ENCODE data around the gene GSK3B.

Gene GSK3B

DNA sequence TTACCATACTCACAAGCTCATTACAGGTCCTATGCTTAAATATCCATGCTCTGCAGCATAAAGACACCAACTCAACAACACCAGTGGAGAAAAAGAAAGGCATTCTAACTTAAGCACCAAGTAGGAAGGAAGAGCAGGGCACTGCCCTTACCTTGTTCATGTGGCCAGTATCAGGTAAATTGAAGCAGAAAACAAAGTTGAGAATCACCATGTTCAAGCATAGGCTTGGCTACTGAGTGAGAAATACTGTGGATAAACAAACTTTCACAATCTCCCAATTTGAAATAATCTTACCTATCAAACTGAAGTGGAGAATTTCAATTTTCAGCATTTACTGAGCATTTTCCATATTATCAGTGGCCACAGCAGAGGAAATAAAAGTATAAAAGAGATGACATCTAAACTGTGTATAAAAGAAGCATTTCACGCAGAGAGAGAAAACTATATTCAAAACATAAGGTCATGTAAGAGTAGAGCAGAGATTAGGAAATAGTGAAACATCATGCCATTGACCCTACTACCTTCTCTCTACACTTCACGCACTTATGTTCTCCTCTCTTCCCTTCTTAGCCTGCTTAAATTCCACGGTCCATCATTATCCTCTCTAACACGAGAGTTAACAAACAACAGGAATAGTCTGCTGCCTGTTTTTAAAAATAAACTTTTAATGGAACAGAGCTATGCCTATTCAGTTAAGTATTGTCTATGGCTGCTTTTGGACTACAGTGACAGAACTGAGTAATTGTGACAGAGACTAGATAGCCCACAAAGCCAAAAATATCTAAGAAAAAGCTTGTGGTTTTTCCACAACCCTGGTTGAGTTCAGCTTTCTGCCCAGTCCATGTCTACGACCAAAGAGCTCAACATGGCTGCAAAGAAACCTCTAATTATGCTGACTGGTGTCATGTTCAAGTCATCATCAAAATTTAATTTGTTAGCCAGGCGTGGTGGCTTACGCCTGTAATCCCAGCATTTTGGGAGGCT, 169.8 kb downstream of the GSK3B start:
- DNase-seq, result no peak

DNA sequence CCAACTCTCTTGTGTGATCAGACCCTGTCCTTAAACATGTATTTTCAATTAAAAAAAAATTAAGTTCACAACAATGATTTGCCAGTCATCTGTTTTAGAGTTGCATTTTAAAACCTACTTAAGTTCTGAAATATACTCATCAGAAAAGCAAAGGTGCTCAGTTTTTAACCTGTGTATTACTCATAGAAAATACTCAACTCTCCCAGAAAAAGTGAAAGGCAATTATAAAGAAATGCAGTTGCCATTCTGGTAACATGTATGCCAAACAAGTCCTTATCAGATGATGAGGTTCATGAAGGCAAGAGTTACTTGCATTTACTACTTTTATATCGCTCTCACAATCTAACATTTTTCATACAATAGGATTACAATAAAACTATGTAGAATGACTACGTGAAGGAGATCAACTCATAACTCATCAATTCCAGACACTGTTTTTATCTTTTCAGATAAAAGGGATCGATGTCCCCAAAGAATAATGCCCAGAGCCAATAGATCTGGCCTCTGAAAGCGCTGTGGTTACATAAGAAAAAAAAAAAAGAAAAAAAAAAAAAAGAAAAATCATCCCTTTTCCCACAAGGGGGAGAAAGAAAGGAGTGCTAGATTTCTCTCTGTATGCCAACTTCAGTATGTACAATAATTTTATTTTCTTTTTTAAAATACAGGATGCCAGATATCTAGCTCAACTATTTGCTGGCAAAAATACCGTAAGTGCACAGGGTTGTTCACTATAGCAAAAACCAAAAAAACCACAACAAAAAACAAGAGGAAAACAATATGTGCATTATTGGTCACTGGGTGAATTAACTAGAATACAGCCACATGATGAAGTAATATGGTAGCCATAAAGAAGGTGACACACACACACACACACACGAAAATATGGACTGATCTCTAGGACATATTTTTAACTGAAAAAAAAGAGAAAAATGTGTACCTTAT, 175.0 kb downstream of the GSK3B start:
- DNase-seq, result peak; percentile 1

DNA sequence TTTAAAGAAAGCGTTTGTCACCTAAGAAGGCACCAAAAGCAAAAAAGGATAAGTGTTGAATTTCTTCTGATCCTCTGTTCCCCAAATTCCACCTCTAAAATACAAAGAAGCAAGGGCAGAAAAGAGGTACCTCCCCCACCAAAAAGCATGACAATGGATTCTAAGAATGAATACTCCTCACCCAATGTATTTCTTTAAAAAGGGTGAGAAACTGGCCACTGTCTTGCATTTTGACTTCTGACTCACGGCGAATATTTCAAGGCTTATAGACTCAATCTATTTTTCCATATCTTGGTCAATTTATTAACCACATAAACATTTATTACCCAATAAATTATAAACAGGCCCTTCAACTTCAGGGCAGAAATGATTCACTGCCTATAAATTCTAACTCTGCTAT, 181.2 kb downstream of the GSK3B start:
- no peak for DNase-seq

- no peak for DNase-seq
Measured at GRCh38 chr3:119912220-119912619, 182.0 kb downstream of the GSK3B start.

- no peak for DNase-seq
Measured at GRCh38 chr3:119911748-119912147, 182.5 kb downstream of the GSK3B start.

- no peak for DNase-seq
Measured at GRCh38 chr3:119902061-119902460, 192.2 kb downstream of the GSK3B start.

GRCh38 chr3:119901148-119901547, 193.1 kb downstream of the GSK3B start:
- no peak for DNase-seq

DNA sequence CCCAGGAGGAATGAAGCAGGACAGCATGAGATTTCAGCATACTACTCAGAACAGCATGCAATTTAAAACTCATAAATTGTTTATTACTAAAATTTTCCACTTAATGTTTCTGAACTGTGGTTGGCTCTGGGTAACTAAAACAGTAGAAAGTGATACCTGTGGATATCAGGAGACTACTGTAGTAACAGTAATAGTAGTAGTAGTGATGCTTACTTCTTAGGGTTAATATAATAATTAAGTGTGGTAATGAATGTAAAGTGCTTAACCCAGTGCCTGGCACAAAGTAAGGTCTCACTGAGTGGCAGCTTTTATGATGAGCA, 195.1 kb downstream of the GSK3B start:
- DNase-seq, result no peak

GRCh38 chr3:119898478-119899191, 195.6 kb downstream of the GSK3B start:
- DNase-seq, result no peak

GRCh38 chr3:119894195-119894594, 200.1 kb downstream of the GSK3B start:
- no peak for DNase-seq

DNA sequence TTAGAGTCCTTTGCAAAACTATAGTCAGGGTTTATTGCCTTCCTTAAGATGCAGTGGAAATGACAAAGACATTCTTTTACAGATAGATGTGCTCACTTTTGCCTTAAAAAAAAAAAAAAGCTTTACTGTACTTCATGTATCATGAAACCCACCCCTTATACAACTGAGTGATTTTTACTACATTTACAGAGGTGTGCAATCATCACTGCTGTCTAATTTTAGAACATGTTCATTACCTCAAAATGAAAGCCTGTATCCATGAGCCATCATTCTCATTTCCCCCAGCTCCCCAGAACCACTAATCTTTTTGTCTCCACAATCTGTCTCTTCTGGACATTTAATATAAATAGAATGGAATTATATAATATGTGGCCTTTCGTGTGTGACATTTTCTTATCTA, 200.5 kb downstream of the GSK3B start:
- no peak for DNase-seq

- peak; percentile 77 for DNase-seq
Measured at GRCh38 chr3:119891944-119892721, 202.1 kb downstream of the GSK3B start.

- peak; percentile 14 for DNase-seq
Measured at GRCh38 chr3:119888681-119889080, 205.6 kb downstream of the GSK3B start.

- DNase-seq, result no peak
Measured at GRCh38 chr3:119885746-119886530, 208.3 kb downstream of the GSK3B start.

DNA sequence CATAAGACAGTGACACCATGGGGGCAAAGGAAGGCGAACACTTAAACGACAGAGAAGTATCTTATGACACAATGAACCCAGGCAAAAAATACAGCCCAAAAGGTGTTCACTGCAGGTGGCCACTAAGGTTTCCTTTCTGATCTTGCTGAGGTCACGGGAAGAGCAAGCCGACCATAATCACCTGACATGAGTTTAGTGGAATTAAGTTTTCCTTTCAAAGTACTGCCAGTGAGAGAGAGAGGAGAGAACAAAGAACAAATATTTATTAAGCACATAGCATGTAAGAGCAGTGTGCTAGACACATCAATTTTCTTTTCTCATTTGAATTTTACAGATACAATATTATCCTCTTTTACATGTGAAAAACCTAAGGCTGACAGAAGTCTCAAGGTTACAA, 210.1 kb downstream of the GSK3B start:
- DNase-seq, result no peak

DNA sequence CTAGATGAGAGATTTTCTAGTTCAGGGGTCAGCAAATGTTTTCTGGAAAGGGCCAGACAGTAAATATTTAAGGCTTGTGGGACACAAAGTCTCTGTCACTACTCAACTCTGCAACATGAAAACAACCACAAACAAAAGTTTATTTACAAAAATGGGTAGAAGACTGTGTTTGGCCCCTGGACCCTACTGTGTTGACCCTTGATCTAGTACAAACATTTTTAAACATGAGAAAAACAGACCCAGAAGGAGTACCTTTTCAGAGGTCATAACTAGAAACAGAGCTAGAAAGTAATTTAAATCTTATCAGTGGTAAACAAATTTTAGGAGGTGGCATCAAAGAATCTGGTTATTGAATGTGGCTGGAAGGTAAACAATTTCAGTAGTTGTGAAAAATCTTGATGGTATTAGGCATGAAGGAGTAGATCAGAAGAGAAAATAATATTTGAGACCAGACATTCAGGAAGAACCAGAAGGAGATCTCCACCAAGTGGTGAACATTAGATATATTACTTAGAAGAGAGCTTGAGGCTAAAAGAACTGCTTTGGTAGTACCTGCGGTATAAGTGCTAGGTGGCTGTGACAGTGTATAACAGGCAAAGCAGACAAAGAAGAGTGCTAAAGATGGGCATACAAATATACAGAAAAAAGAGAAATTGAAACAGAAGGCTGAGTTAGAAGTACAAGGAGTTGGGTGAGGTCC, 210.6 kb downstream of the GSK3B start:
- DNase-seq, result no peak

- DNase-seq, result no peak
Measured at GRCh38 chr3:119880966-119881365, 213.3 kb downstream of the GSK3B start.

DNA sequence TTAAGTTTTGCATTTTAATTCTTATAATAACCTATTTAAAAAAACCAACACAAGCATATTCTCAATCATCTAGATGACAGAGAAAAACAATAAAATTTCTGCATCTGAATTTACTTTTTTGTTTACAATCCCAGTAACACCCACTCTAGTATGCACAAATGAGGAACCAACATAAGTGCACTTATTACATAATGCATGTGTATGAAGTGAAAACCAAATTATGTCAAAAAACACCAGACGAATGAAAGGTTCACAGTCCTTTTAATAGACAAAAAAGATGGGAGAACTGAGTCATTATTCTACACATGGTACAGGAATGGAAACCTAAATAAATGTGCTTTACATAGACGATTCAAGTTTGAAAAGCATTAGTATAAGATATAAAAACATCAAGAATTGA, 220.6 kb downstream of the GSK3B start:
- DNase-seq, result no peak

DNA sequence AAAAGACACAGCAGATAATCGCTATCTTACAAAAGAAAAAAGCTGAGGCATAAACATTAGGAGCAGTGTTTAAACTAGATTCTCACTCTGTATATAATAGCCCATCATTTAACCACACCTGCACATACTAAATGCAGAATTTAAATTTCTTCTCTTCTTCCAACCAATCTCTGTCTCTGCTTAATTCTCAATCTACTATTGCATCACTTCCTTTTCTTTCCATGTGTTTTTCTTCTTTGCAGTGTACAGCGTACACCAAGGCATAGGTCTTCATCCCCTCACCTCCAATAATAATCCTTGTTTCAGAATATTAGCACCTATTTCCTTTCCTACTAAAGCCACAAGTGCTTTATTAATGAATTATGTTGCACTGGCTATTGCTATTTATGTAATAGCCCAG, 221.5 kb downstream of the GSK3B start:
- DNase-seq, result no peak

DNA sequence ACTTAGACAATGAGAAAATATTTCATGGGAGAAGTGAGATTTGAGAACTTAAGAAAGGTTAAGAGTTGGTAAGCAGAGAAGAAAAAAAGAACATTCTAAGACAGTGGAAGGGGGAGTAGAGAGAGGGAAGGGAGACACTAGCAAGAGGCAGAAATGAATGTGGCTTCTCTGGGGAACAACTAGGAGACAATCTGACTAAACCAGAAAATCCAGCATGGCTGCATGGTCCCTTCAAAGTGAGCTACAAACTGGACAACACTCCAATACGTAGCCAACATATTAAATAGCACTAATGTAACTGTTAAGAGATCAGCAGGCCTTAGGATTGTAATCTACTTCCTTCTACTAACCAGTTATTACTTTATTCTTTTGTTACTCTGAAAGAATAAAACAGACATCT, 222.7 kb downstream of the GSK3B start:
- DNase-seq, result no peak

DNA sequence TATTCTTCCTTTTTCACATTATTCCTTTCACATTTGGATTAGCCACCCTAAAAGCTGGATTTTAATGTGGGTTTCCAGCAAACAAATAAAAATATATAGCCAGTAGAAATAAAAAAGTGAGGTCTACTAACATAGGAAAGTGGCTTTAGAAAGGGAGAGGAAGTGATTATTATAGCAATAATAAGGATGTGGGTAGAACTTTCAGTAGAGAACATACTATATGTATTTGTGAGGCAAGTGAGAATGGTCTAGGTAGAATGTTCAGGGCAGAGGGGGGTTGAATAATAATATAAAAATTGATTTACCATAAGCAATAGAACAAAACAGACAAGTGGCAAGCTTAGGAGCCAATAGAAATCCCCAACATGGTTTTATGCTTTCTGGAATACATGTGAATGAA, 223.7 kb downstream of the GSK3B start:
- DNase-seq, result no peak
